KG1 (cell line): ENCODE measurements around the gene PROM1.

Source experiments
- DNase-seq: peaks from one replicate; lab custom pipeline; 2025; lab: John Stamatoyannopoulos, UW

The PROM1 gene

GRCh38 chr4:16083241-16084191 is at the start of gene PROM1:
Gene PROM1 (minus strand): TSS chr4:16084023. CDS start chr4:16075906, 8,117 bp downstream.
- no peak for DNase-seq

- no peak for DNase-seq
Measured at GRCh38 chr4:16133406-16133805, 49.6 kb upstream of the PROM1 start.

- no peak for DNase-seq
Measured at GRCh38 chr4:16131293-16131692, 47.5 kb upstream of the PROM1 start.

- no peak for DNase-seq
Measured at GRCh38 chr4:16129336-16129735, 45.5 kb upstream of the PROM1 start.

GRCh38 chr4:16126714-16127113 is 42.9 kb upstream of the PROM1 start:
- DNase-seq, result no peak

- DNase-seq, result no peak
Measured at GRCh38 chr4:16125571-16126445, 42.0 kb upstream of the PROM1 start.

GRCh38 chr4:16124232-16124631 is 40.4 kb upstream of the PROM1 start:
- no peak for DNase-seq

GRCh38 chr4:16123356-16124084 is 39.7 kb upstream of the PROM1 start:
- no peak for DNase-seq

- no peak for DNase-seq
Measured at GRCh38 chr4:16122784-16123183, 39.0 kb upstream of the PROM1 start.

GRCh38 chr4:16122308-16122711 is 38.5 kb upstream of the PROM1 start:
- DNase-seq, result no peak

- no peak for DNase-seq
Measured at GRCh38 chr4:16120720-16121119, 36.9 kb upstream of the PROM1 start.

- DNase-seq, result no peak
Measured at GRCh38 chr4:16119981-16120380, 36.2 kb upstream of the PROM1 start.

GRCh38 chr4:16118090-16118489 is 34.3 kb upstream of the PROM1 start:
- DNase-seq, result no peak

GRCh38 chr4:16117164-16117563 is 33.3 kb upstream of the PROM1 start:
- no peak for DNase-seq

- no peak for DNase-seq
Measured at GRCh38 chr4:16116493-16116990, 32.7 kb upstream of the PROM1 start.

GRCh38 chr4:16116019-16116418 is 32.2 kb upstream of the PROM1 start:
- no peak for DNase-seq

GRCh38 chr4:16114546-16114945 is 30.7 kb upstream of the PROM1 start:
- DNase-seq, result no peak

- DNase-seq, result no peak
Measured at GRCh38 chr4:16113741-16114140, 29.9 kb upstream of the PROM1 start.

GRCh38 chr4:16111533-16111932 is 27.7 kb upstream of the PROM1 start:
- DNase-seq, result no peak

GRCh38 chr4:16110661-16111290 is 27.0 kb upstream of the PROM1 start:
- no peak for DNase-seq

GRCh38 chr4:16110199-16110598 is 26.4 kb upstream of the PROM1 start:
- DNase-seq, result no peak
